Right ventricle myocardium inferior (tissue), 1 donor: ENCODE data around the gene CGRRF1. TPM values are rescaled to one million over a fixed set of nuclear protein-coding genes. Genes with fewer than 3 reads are reported as not detected.

Source experiments
- total RNA-seq: library from RNA; stranded (reverse); fragmentation: NEBNext Ultra II Directional; extraction: Animal tissue kit (Norgen Biotek cat#: 25700); gene quantifications from one replicate; pipeline ENCODE4 v1.2.1, GENCODE V29; 2021
- donor health status: DM: no; HTN: yes; CAD: no; lungs with severe emphysema.

The CGRRF1 gene
- total RNA-seq, 1 donor from 2014 or later, result 16.2 TPM

Other genes with a start within 250 kb of the CGRRF1 start
- 4.7 TPM for gene CDKN3, start 112.9 kb upstream of the CGRRF1 start, total RNA-seq
- 86.8 TPM for gene CNIH1, start 68.5 kb upstream of the CGRRF1 start, total RNA-seq
- gene GMFB, start 20.9 kb upstream of the CGRRF1 start, total RNA-seq, result 24.9 TPM
- 128 TPM for gene SAMD4A, start 57.2 kb downstream of the CGRRF1 start, total RNA-seq